Type B pancreatic cell (in vitro differentiated cells): ENCODE results near the gene STARD13. TPM values are rescaled to one million over a fixed set of nuclear protein-coding genes. Genes with fewer than 3 reads are reported as not detected.

Experiments
- DNase-seq: peaks from one replicate; pipeline ENCODE4 v3.0.0; 2021; ENCODE audit warnings: mixed read lengths; ENCODE audit not compliant: unreplicated experiment; ENCODE audit errors: extremely low spot score
- H3K27ac Mint-ChIP-seq: 2 replicates; pipeline ENCODE4 v1.8.0; 2021; ENCODE audit warnings: mild to moderate bottlenecking, mixed read lengths
- H3K27me3 Mint-ChIP-seq: 2 replicates; pipeline ENCODE4 v1.8.0; 2021; ENCODE audit warnings: mixed read lengths
- H3K36me3 Mint-ChIP-seq: 2 replicates; pipeline ENCODE4 v1.8.0; 2021; ENCODE audit warnings: mixed read lengths
- H3K4me1 Mint-ChIP-seq: one replicate; pipeline ENCODE4 v1.8.0; 2021; ENCODE audit warnings: mixed read lengths; ENCODE audit not compliant: unreplicated experiment
- H3K4me3 Mint-ChIP-seq: 2 replicates; pipeline ENCODE4 v1.8.0; 2021; ENCODE audit warnings: mild to moderate bottlenecking, mixed read lengths
- H3K9me3 Mint-ChIP-seq: 2 replicates; pipeline ENCODE4 v1.8.0; 2021; ENCODE audit warnings: mixed read lengths
- total RNA-seq: library from RNA; stranded (reverse); gene quantifications from 2 replicates; pipeline ENCODE4 v1.2.1, GENCODE V29; 2021; ENCODE audit warnings: low replicate concordance
- TF ChIP-seq, protein P1 (sequence below): fragments of 200-600 bp; sonication (generic); conservative IDR thresholded peaks from 2 replicates; pipeline ENCODE4 v1.5.0; 2021; ENCODE audit warnings: antibody characterized with exemption, mild to moderate bottlenecking

STARD13 gene
- total RNA-seq, 1 donor from 2014 or later = 12.1 TPM

DNA sequence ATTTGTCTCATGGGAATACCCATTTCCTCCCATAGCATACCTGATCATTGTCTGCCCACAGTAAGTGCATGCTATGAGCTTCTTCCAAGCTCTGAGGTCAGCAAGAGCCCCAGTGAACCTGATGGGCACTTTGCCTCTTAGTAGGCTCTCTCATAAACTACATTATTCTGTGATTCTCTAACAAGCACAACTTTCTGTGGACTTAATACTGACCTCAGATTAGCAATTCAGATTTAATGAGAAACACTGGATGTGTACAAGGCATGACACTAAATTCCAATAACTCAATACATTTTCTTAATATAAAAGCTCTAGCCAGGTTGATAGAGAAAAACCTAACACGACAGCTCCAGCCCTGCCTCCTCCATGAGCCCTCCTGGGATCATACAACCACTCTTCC is 23.3 kb upstream of the STARD13 start:
- Mint-ChIP-seq H3K27me3 (no peaks in the 10 kb centered on the region), H3K4me3 (no peak overlapping the region), H3K27ac (no peak overlapping the region), H3K36me3 (peaks cover 4% of the 10 kb centered on the region), H3K9me3 (no peaks in the 10 kb centered on the region), H3K4me1 (no peaks in the 10 kb centered on the region)
- TF ChIP-seq, protein P1, sequence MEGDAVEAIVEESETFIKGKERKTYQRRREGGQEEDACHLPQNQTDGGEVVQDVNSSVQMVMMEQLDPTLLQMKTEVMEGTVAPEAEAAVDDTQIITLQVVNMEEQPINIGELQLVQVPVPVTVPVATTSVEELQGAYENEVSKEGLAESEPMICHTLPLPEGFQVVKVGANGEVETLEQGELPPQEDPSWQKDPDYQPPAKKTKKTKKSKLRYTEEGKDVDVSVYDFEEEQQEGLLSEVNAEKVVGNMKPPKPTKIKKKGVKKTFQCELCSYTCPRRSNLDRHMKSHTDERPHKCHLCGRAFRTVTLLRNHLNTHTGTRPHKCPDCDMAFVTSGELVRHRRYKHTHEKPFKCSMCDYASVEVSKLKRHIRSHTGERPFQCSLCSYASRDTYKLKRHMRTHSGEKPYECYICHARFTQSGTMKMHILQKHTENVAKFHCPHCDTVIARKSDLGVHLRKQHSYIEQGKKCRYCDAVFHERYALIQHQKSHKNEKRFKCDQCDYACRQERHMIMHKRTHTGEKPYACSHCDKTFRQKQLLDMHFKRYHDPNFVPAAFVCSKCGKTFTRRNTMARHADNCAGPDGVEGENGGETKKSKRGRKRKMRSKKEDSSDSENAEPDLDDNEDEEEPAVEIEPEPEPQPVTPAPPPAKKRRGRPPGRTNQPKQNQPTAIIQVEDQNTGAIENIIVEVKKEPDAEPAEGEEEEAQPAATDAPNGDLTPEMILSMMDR = no peak
- no peak for DNase-seq

DNA sequence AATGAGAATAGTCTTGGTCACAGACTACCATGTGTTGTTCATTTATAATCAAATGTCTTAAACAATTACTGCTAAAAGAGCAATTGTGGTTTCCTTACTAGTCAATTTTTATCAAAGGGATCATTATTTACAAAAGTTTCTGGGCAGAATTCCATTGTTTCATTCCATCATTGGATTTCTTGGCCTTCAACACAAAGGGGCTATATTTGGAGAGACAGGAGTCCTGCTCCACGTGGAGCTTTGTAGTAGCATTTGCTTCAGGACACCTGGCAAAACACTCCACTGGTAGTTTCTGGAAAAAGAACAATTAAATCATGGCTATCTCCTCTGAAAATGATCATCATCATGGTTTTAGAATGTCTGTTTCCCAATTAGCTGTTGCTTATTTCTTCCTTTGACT is 22.3 kb upstream of the STARD13 start:
- DNase-seq = no peak
- H3K9me3 Mint-ChIP-seq = no peaks in the 10 kb centered on the region
- H3K36me3 Mint-ChIP-seq = peaks cover 4% of the 10 kb centered on the region
- H3K4me3 Mint-ChIP-seq = no peak overlapping the region
- TF ChIP-seq, protein P1 = no peak
- H3K27ac Mint-ChIP-seq = no peak overlapping the region
- no peaks in the 10 kb centered on the region for H3K27me3 Mint-ChIP-seq
- no peaks in the 10 kb centered on the region for H3K4me1 Mint-ChIP-seq

DNA sequence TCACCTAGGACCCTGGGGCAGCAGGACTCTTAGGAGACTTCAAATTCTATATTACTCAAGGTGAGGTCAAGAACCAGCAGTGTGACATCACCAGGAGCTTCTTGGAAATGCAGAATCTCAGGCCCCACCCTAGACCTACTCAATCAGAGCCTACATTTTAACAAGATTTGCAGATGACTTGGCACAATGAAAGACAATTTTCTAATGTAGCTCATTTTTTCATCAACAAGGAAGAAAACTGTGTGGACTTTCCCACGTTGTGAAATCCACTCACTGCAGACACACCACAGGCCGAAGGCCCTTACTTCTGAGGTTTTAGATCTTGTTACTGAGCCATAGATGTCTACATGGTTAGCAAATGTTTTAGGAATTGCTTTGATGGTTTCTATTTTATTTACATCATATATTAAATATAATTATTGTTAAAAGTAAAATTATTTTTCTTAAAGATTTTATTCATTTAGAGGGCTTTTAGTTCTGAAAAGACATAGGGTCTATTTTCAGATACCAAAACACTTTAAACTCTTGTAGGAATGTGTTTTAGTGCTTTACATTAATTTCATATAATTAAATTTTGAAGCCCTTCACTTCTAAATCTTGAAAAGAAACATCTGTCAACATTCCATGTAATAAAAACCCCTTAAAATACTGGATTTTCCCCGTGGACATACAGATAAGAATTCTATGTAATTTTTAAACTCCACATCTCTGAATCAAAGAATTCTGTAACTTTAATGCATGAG is 18.5 kb upstream of the STARD13 start:
- DNase-seq = no peak
- H3K4me1 Mint-ChIP-seq = no peaks in the 10 kb centered on the region
- H3K9me3 Mint-ChIP-seq = no peaks in the 10 kb centered on the region
- H3K27me3 Mint-ChIP-seq = no peaks in the 10 kb centered on the region
- no peak overlapping the region for H3K27ac Mint-ChIP-seq
- H3K4me3 Mint-ChIP-seq = no peak overlapping the region
- TF ChIP-seq, protein P1 = no peak
- H3K36me3 Mint-ChIP-seq = peaks cover 4% of the 10 kb centered on the region

DNA sequence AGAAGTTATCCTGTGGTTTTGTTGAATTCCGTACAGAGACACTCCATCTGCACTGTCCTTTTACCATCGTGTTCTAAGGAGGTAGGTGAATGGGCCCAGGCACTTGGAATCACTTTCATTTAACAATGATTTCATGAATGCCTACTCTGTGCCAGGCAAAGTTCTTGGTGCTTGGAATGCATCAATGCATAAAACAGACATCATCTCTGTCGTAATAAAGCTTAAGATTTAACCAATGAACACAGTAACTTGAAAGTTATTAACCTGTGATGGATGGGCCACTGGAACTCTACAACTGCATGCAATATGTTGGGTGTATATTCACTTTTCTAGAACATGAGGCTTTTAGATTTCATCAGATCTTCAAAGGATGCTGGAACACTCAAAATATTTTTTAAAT is 14.1 kb upstream of the STARD13 start:
- H3K4me1 Mint-ChIP-seq = peaks cover 8% of the 10 kb centered on the region
- TF ChIP-seq, protein P1 = no peak
- H3K4me3 Mint-ChIP-seq = no peak overlapping the region
- DNase-seq = no peak
- no peaks in the 10 kb centered on the region for H3K36me3 Mint-ChIP-seq
- no peaks in the 10 kb centered on the region for H3K27me3 Mint-ChIP-seq
- no peak overlapping the region for H3K27ac Mint-ChIP-seq
- H3K9me3 Mint-ChIP-seq = no peaks in the 10 kb centered on the region

DNA sequence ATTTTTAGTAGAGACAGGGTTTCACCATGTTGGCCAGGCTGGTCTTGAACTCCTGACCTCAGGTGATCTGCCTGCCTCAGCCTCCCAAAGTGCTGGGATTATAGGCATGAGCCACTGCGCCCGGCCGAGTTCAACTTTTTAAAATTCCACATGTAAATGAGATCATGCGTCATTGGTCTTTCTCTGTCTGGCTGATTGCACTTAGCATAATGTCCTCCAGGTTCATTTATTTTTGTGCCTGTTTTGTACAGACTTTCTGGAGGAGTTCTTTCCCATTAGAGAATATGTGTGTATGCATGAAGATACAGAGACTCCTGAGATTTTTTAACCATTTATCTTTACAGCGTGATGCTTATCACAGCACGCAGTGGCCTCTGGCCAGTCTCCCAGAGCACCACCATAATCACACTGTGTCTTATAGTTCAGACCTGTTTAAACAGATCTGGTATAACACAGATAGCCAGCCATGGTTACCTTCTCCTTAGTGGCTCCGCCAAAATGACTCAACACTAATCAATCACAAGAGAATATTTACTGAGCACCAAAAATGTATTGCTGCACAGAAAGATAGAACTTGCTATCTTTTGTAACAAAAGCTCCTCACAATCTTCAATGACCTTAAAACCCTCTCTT is 11.4 kb upstream of the STARD13 start:
- H3K27me3 Mint-ChIP-seq = no peaks in the 10 kb centered on the region
- H3K4me1 Mint-ChIP-seq = peaks cover 8% of the 10 kb centered on the region
- H3K36me3 Mint-ChIP-seq = no peaks in the 10 kb centered on the region
- TF ChIP-seq, protein P1 = no peak
- H3K4me3 Mint-ChIP-seq = no peak overlapping the region
- peak overlapping the region; percentile 80 for H3K27ac Mint-ChIP-seq
- no peak for DNase-seq
- peaks cover 4% of the 10 kb centered on the region for H3K9me3 Mint-ChIP-seq
